Panc1 (cell line): ENCODE measurements around the gene TMEM98. TPM values are rescaled to one million over a fixed set of nuclear protein-coding genes. Genes with fewer than 3 reads are reported as not detected.

Experiments used
- ATAC-seq: fragments of 200-7000 bp; cut with Tn5 transposase; 2 replicates; pipeline ENCODE4 v1.9.1; 2020; ENCODE audit warnings: mild to moderate bottlenecking, moderate library complexity
- BruUV-seq: library from RNA; stranded (reverse); fragments of 400-500 nt; replicated peaks from 2 replicates; lab custom pipeline; 2021; lab: Mats Ljungman, UMichigan
- CTCF ChIA-PET: fragments of 300-600 bp; sonication (Branson Sonifier 250); formaldehyde crosslinking; loops from one replicate; lab custom pipeline; 2022; ENCODE audit warnings: antibody characterized with exemption; lab: Charles Lee
- POLR2A ChIA-PET: fragments of 300-600 bp; sonication (Branson Sonifier 250); formaldehyde crosslinking; loops from one replicate; lab custom pipeline; 2022; ENCODE audit warnings: antibody characterized with exemption; lab: Charles Lee
- DNase-seq: peaks from one replicate; pipeline ENCODE4 v3.0.0-alpha.2; 2010; ENCODE audit warnings: low read depth, low spot score
- H3K27ac ChIP-seq: 2 replicates; pipeline ENCODE4 v1.5.1; 2011; ENCODE audit warnings: mild to moderate bottlenecking, low read length, inconsistent platforms
- H3K27me3 ChIP-seq: fragments of 200-500 bp; sonication (Bioruptor generic); 2 replicates; pipeline ENCODE4 v1.6.0; 2014; ENCODE audit warnings: low read length, inconsistent platforms; ENCODE audit not compliant: control insufficient read depth, insufficient read depth
- H3K36me3 ChIP-seq: fragments of 200-500 bp; sonication (Bioruptor generic); 2 replicates; pipeline ENCODE4 v1.5.1; 2014; ENCODE audit warnings: inconsistent platforms, mild to moderate bottlenecking, low read length, moderate library complexity; ENCODE audit not compliant: control insufficient read depth, insufficient read depth
- H3K4me1 ChIP-seq: 2 replicates; pipeline ENCODE4 v1.5.1; 2011; ENCODE audit warnings: inconsistent platforms, mild to moderate bottlenecking, low read length, moderate library complexity; ENCODE audit not compliant: control insufficient read depth, insufficient read depth
- H3K4me3 ChIP-seq, 2 experiments: 2 replicates each; pipeline ENCODE4 v1.5.1; 2011 to 2012; ENCODE audit warnings: low read depth in 2 of 2, low read length in 2 of 2, mild to moderate bottlenecking in 2 of 2, inconsistent platforms in 1 of 2, moderate library complexity in 1 of 2
- H3K9me3 ChIP-seq: fragments of 200-500 bp; sonication (Bioruptor generic); 2 replicates; pipeline ENCODE4 v1.5.1; 2014; ENCODE audit warnings: low read depth, mild to moderate bottlenecking, inconsistent platforms, low read length, moderate library complexity; ENCODE audit not compliant: control insufficient read depth, insufficient read depth
- CTCF ChIP-seq: fragments of 450-650 bp; IDR thresholded peaks from 2 replicates; pipeline ENCODE4 v1.5.1; 2017; ENCODE audit warnings: mild to moderate bottlenecking
- POLR2AphosphoS5 ChIP-seq: IDR thresholded peaks from 2 replicates; pipeline ENCODE4 v1.6.1; 2012; ENCODE audit warnings: mild to moderate bottlenecking, low read depth, low read length, moderate library complexity
- REST ChIP-seq, 2 experiments: IDR thresholded peaks; 2 replicates each; pipeline ENCODE4 v1.6.1; 2011 to 2012; ENCODE audit warnings: low read depth in 2 of 2, control low read depth in 1 of 2, low read length in 1 of 2, mild to moderate bottlenecking in 1 of 2, moderate library complexity in 1 of 2; ENCODE audit not compliant: insufficient read depth in 1 of 2
- SIN3A ChIP-seq: IDR thresholded peaks from 2 replicates; pipeline ENCODE4 v1.6.1; 2012; ENCODE audit warnings: low read depth, mild to moderate bottlenecking, low read length, moderate library complexity, borderline replicate concordance; ENCODE audit not compliant: insufficient read depth
- TCF7L2 ChIP-seq: IDR thresholded peaks from 2 replicates; pipeline ENCODE4 v1.6.1; 2011; ENCODE audit warnings: mild to moderate bottlenecking, low read depth, low read length, inconsistent platforms
- in situ Hi-C: cut with HindIII; loops from 2 replicates; pipeline ENCODE4 v1.10.0; 2016; ENCODE audit warnings: low sequenced_read_pairs, low pct_unique_long_range_greater_than_20kb
- intact Hi-C: fragments of 100-400 bp; cut with micrococcal nuclease; formaldehyde crosslinking; loops from one replicate; pipeline ENCODE4 v1.10.0; 2022; ENCODE audit not compliant: unreplicated experiment
- total RNA-seq: library from RNA; stranded (reverse); gene quantifications from one replicate; pipeline ENCODE4 v1.2.1, GENCODE V29; 2021; ENCODE audit not compliant: unreplicated experiment

TMEM98 gene
- total RNA-seq, 1 experiment from 2014 or later: 2.2 TPM

GRCh38 chr17:32913593-32913992 lies 14.4 kb upstream of the TMEM98 start:
- TF ChIP-seq CTCF (no peak), SIN3A (no peak), POLR2AphosphoS5 (no peak), TCF7L2 (no peak), REST (IDR thresholded peaks at IDR 0.05; ENCODE audit: insufficient read depth in 1 of 2, low read depth in 2 of 2, low read length in 1 of 2) (no peak)
- intact Hi-C loops (no loop called here), in situ Hi-C loops (no loop called here)
- no TSS peak for BruUV-seq
- ATAC-seq (no peak), DNase-seq (no peak)
- Histone ChIP-seq H3K4me3 (no peak overlapping the region), H3K27me3 (peaks cover 14% of the 10 kb centered on the region), H3K9me3 (no peaks in the 10 kb centered on the region), H3K4me1 (no peaks in the 10 kb centered on the region), H3K36me3 (no peaks in the 10 kb centered on the region), H3K27ac (no peak overlapping the region)
- ChIA-PET CTCF (no interaction called here), POLR2A (no interaction called here)

- no peak for ATAC-seq
- BruUV-seq: no TSS peak
Observed at GRCh38 chr17:32914181-32914580, 13.8 kb upstream of the TMEM98 start.

More at GRCh38 chr17:32914181-32914580, 13.8 kb upstream of the TMEM98 start:
- Histone ChIP-seq H3K27ac (no peak overlapping the region), H3K4me1 (no peaks in the 10 kb centered on the region), H3K9me3 (no peaks in the 10 kb centered on the region), H3K4me3 (no peak overlapping the region), H3K27me3 (peaks cover 14% of the 10 kb centered on the region), H3K36me3 (no peaks in the 10 kb centered on the region)
- ChIA-PET POLR2A (no interaction called here), CTCF (interaction anchor here (0.9 kb wide), 1 partner anchor 84 kb away, joined by 3 read pairs; no protein-coding TSS in a partner anchor)
- in situ Hi-C loops: no loop called here
- intact Hi-C loops: no loop called here
- DNase-seq: no peak
- TF ChIP-seq REST (IDR thresholded peaks at IDR 0.05; ENCODE audit: insufficient read depth in 1 of 2, low read depth in 2 of 2, low read length in 1 of 2): no peak
